Osteocyte (in vitro differentiated cells): ENCODE measurements around the gene C2CD2. TPM values are rescaled to one million over a fixed set of nuclear protein-coding genes. Genes with fewer than 3 reads are reported as not detected.
"Not testable (repeated sequence)": the region's sequence is repeated elsewhere in the genome, so short reads cannot be mapped to it uniquely, and the experiment has no call there.

Experiments used
- DNase-seq: peaks from one replicate; pipeline ENCODE4 v3.0.0; 2021; ENCODE audit warnings: mixed read lengths; ENCODE audit not compliant: unreplicated experiment; ENCODE audit errors: extremely low spot score
- H3K27ac Mint-ChIP-seq: one replicate; pipeline ENCODE4 v1.8.0; 2021; ENCODE audit warnings: mild to moderate bottlenecking, mixed read lengths; ENCODE audit not compliant: unreplicated experiment
- H3K27me3 Mint-ChIP-seq: one replicate; pipeline ENCODE4 v1.8.0; 2021; ENCODE audit warnings: mixed read lengths; ENCODE audit not compliant: unreplicated experiment
- H3K36me3 Mint-ChIP-seq: one replicate; pipeline ENCODE4 v1.8.0; 2021; ENCODE audit warnings: mixed read lengths; ENCODE audit not compliant: unreplicated experiment
- H3K4me1 Mint-ChIP-seq: one replicate; pipeline ENCODE4 v1.8.0; 2021; ENCODE audit warnings: mixed read lengths; ENCODE audit not compliant: unreplicated experiment
- H3K4me3 Mint-ChIP-seq: one replicate; pipeline ENCODE4 v1.8.0; 2021; ENCODE audit warnings: mild to moderate bottlenecking, moderate library complexity, mixed read lengths; ENCODE audit not compliant: unreplicated experiment
- H3K9me3 Mint-ChIP-seq: one replicate; pipeline ENCODE4 v1.8.0; 2021; ENCODE audit warnings: mixed read lengths; ENCODE audit not compliant: unreplicated experiment
- total RNA-seq: library from RNA; stranded (reverse); gene quantifications from 2 replicates; pipeline ENCODE4 v1.2.1, GENCODE V29; 2021
- TF ChIP-seq, protein P1 (sequence below): fragments of 200-600 bp; sonication (generic); IDR thresholded peaks from 2 replicates; pipeline ENCODE4 v1.5.0; 2021; ENCODE audit warnings: antibody characterized with exemption, mild to moderate bottlenecking, moderate library complexity

Gene C2CD2
- total RNA-seq, 1 donor from 2014 or later: 19.4 TPM

DNA sequence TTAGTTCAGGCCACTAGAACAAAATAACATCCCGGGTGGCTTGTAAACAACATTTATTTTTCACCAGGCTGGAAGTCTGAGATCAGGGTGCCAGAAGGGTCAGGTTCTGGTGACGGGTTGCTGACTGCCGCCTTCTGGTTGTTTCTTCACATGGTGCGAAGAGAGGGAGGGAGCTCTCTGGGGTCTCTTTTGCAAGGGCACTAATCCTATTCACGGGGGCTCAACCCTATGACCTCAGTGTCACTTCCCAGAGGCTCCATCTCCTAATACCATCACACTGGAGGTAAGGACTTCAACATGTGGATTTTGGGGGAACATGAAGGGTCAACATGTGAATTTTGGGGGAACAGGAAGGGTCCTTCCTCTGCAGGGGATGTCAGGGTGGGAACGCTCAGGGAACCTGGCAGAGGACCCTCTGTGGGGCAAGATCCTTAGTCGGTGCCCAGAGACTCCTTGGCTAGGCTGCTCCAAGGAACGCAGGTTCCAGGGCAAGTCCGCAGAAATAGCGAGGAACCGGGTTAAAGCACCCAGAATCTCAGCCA, 8.7 kb upstream of the C2CD2 start:
- H3K4me1 Mint-ChIP-seq: peaks cover 22% of the 10 kb centered on the region
- no peak overlapping the region for H3K4me3 Mint-ChIP-seq
- H3K36me3 Mint-ChIP-seq: no peaks in the 10 kb centered on the region
- no peak for DNase-seq
- no peaks in the 10 kb centered on the region for H3K9me3 Mint-ChIP-seq
- no peak overlapping the region for H3K27ac Mint-ChIP-seq
- H3K27me3 Mint-ChIP-seq: no peaks in the 10 kb centered on the region
- TF ChIP-seq, protein P1, sequence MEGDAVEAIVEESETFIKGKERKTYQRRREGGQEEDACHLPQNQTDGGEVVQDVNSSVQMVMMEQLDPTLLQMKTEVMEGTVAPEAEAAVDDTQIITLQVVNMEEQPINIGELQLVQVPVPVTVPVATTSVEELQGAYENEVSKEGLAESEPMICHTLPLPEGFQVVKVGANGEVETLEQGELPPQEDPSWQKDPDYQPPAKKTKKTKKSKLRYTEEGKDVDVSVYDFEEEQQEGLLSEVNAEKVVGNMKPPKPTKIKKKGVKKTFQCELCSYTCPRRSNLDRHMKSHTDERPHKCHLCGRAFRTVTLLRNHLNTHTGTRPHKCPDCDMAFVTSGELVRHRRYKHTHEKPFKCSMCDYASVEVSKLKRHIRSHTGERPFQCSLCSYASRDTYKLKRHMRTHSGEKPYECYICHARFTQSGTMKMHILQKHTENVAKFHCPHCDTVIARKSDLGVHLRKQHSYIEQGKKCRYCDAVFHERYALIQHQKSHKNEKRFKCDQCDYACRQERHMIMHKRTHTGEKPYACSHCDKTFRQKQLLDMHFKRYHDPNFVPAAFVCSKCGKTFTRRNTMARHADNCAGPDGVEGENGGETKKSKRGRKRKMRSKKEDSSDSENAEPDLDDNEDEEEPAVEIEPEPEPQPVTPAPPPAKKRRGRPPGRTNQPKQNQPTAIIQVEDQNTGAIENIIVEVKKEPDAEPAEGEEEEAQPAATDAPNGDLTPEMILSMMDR: no peak

DNA sequence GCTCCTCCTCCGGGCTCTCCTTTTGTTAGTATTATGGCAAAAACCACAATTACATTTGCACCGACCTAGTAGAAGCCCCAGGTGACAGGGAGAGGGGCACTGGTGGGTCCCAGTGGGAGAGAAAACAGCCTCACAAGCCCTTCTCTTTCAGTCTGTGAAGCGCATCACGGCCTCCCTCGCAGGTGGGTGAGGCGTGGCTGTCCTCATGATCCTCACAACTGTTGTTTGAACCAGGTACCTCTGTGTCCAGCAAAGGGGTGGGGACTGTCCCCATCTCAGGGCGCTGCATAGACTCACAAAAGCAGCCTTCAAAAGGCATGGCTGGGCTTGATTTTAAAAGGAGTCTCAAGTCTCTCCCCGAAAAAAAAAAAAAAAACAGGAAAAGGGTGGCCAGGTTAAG, 7.9 kb upstream of the C2CD2 start:
- TF ChIP-seq, protein P1: no peak
- Mint-ChIP-seq H3K36me3 (no peaks in the 10 kb centered on the region), H3K27ac (no peak overlapping the region), H3K4me1 (peaks cover 29% of the 10 kb centered on the region), H3K9me3 (no peaks in the 10 kb centered on the region), H3K4me3 (no peak overlapping the region), H3K27me3 (no peaks in the 10 kb centered on the region)
- DNase-seq: no peak

DNA sequence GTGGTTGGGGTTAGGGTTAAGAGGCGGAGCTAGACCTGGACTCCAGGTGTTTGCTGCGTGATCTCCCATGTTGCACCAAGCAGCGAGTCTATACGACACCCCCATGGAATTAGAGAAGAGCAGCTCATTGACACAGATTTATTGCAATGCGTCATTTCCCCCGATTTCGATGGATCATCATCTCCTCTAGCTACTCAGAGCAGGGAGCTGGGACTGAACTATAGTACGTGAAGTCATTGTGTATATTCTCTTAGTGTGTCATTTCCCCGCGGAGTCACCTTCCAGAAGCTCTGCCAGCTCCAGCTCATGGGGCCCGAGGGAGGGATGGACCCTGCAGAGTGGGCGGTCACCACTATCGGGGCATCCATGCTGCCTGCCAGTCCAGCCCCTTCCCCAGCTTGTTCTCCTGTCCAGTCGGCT, 7.5 kb upstream of the C2CD2 start:
- H3K36me3 Mint-ChIP-seq: no peaks in the 10 kb centered on the region
- TF ChIP-seq, protein P1: no peak
- peaks cover 29% of the 10 kb centered on the region for H3K4me1 Mint-ChIP-seq
- no peak overlapping the region for H3K4me3 Mint-ChIP-seq
- no peak overlapping the region for H3K27ac Mint-ChIP-seq
- H3K27me3 Mint-ChIP-seq: no peaks in the 10 kb centered on the region
- no peak for DNase-seq
- H3K9me3 Mint-ChIP-seq: no peaks in the 10 kb centered on the region

DNA sequence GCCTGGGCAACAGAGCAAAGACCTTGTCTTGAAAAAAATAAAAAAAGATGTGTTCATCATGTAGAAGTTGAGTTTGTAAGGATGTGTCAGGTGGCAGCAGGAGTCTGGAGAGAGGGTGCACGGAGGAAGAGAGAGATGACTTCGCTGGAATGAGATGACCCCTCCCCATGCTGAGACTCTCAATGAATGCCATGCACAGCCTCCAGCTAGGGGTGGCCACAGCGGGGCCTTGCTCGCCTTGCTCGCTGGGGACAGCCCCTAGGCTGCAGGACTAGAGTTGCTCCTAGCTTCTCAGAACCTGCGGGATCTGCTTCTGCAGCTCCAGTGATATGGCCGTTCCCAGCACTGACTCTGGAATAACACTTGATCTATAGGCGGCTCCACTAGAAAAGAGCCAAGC, 6.6 kb upstream of the C2CD2 start:
- no peak for DNase-seq
- H3K4me3 Mint-ChIP-seq: no peak overlapping the region
- no peak overlapping the region for H3K27ac Mint-ChIP-seq

DNA sequence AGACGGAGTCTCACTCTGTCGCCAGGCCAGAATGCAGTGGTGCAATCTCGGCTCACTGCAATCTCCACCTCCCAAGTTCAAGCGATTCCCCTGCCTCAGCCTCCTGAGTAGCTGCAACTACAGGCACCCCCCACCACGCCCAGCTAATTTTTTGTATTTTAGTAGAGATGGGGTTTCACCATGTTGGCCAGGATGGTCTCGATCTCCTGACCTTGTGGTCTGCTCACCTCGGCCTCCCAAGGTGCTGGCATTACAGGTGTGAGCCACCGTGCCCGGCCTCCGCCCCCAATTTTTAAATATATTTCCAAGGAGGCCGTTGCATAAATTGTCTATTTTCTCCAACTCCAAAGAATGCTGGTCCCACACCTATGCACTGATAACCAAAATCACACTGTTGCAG, 5.9 kb upstream of the C2CD2 start:
- not testable (repeated sequence) for H3K27ac Mint-ChIP-seq, H3K4me3 Mint-ChIP-seq, H3K27me3 Mint-ChIP-seq, H3K36me3 Mint-ChIP-seq, DNase-seq, H3K9me3 Mint-ChIP-seq
- peaks cover 27% of the 10 kb centered on the region for H3K4me1 Mint-ChIP-seq

More for the DNA sequence above, 6.6 kb upstream of the C2CD2 start:
- Mint-ChIP-seq H3K36me3 (no peaks in the 10 kb centered on the region), H3K4me1 (peaks cover 27% of the 10 kb centered on the region), H3K9me3 (no peaks in the 10 kb centered on the region), H3K27me3 (no peaks in the 10 kb centered on the region)
- TF ChIP-seq, protein P1: no peak
